Hematopoietic multipotent progenitor cell treated with erythropoietin and hydrocortisone succinate and interleukin-3 and kit ligand, for 8 days (in vitro differentiated cells): Measurements from ENCODE around the gene PLCB1.
"Not testable (repeated sequence)": the region's sequence is repeated elsewhere in the genome, so short reads cannot be mapped to it uniquely, and the experiment has no call there.

Source experiments
- DNase-seq: peaks from one replicate; pipeline ENCODE4 v3.0.0-alpha.2; 2015

The PLCB1 gene

DNA sequence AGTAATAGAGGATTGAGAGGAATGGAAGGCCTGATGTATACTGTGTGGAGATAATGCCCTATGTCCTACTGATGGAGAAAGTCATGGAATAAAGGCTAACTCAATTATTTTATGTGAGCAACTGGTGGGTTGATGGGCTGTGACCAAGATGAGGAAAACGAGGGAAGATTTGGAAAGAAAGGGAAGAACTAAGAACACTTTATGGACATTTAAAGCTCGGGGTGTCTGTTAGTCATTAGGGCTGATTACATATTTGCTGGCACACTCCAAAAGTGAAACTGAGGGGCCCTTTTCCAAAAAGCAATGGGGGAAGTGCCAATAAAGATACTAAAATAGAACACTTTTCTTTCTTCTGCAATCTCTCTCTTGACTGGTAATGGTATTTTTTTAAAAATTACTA lies 439.5 kb downstream of the PLCB1 start:
- no peak for DNase-seq

DNA sequence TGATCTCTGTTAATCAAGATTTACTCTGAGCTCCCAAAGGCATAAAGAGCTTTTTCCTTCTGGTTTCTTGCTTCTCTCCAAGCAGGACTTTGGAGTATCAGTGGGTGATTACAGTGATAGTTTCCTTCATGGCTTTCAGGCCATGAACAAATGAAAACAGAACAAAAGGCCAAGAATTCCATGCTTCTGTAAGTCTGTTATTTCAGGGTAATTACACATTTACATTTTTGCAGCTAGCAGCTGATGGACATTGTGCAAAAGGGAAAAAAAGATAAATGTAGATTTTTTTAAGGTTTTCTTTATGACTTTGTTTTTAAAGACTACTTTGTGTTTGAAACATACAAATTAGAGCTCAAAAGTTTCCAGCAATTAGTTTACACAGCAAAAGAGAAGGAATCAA lies 441.6 kb downstream of the PLCB1 start:
- DNase-seq: no peak

DNA sequence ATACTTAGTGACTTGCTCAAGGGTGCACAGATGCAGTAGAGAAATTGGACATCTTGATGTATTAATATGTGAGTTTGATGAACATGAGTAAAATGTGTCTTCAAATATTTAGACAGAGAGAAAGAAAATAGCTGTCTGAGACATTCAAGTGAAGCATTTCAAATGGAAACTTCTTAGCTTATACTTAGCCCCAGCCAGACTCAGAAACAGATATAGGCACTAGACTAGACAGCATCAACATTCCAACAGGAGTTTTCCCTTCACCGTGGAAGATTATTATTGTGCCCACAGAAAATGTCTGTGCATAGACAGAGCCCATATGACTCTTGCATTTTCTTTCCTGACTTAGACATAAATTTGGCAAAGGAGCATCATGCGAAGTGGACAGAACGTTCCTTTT lies 443.0 kb downstream of the PLCB1 start:
- DNase-seq: no peak

DNA sequence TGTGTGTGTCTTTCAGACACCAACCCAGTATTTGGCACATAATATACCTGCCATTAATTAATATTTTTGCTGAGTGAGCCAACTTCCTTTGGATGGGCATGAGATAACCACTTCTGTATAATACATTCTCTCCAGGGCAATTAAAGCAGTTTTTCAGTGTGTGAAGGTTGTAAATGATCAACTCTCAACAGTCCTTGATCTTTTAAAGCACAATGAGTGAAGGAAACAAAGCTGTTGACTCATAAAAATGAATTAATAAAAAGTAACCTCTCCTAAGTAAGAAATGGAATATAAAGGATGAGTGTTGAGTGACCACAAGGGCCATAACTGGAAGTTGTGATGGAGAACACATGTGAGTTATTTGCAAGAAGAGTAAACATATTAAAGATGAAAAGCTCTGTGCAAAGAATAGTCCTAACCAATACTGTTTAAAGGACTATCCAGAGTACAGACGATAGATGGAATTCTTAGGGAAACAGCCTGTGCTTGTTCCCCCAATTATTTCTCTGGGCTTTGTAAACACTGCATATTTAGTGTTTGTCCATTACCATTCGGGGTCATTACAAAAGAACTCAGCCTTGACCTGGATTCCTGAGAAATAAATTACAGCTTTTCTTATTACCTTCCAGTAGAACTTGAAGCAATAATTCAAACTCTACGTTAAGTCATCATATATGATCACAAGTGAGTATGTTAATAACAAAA lies 446.2 kb downstream of the PLCB1 start:
- DNase-seq: no peak

DNA sequence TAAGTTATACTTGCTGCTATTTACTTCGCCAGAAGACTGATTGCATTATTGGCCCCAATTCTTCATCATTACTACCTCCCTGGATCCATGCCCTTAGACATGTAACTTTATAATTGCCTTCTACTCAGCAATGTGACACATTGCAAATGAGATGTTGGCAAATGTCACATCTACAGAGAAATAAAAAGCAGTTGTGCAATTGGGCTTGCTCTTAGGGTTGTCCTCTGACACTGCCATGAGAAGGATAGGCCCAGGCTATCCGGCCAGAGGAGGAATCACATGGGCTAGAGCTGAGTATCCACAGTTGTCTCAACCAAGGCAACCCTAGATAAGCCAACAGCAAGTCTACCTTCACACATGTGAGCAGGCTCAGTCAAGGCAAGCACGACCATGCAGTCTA lies 447.0 kb downstream of the PLCB1 start:
- no peak for DNase-seq

DNA sequence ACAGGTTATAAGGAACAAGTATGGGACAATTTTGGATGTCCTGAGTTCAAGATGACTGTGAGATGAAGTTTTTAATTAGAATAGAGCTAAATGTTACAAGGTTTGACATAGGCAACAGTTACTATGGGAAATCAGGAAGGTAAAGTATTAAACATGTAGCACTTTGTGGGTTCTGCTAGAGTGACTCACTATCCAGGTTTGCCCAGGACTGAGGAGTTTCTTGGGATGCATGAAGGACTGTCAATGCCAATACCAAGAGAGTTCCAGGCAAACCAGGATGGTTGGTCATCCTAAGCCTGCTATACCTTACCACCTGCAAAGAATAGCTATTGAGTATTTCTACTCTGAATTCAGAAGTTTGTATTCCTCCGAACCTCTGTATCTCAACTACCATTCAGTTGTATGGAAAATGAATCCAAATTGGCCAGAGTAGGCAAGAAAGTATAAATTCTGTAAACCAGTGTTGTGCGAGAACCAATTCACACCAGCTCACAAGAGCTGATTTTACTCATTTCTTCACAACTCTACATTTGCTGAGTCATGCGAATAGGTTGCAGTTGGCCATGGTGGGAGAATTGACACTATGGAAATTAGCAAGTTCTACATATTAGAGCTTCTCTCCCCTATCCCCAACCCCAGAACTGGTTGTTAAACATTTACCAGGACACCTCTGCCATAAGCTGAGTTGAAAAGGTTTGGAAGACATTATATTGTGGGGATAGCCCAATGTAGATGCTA lies 449.5 kb downstream of the PLCB1 start:
- DNase-seq: no peak

DNA sequence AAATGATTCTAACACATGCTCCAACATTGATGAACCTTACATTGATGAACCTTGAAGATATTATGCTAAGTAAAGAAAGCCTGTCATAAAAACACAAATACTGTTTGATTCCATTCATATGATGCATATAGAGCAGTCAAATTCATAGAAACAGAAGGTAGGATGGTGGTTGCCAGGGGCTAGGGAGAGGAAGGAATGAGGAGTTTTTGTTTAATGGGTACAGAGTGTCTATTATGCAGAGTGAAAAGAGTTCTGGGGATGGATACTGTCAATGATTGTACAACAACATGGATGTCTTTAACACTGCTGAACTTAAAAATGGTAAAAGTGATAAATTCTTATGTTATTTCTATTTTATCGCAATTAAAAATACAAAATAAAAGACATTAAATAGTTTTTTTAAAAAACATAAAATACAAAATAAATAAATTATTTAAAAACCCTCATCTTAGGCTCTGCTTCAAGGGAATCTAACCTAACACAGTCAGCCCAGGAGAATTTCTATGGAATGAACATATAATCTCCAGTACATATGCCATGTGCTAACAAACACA lies 451.0 kb downstream of the PLCB1 start:
- DNase-seq: no peak

DNA sequence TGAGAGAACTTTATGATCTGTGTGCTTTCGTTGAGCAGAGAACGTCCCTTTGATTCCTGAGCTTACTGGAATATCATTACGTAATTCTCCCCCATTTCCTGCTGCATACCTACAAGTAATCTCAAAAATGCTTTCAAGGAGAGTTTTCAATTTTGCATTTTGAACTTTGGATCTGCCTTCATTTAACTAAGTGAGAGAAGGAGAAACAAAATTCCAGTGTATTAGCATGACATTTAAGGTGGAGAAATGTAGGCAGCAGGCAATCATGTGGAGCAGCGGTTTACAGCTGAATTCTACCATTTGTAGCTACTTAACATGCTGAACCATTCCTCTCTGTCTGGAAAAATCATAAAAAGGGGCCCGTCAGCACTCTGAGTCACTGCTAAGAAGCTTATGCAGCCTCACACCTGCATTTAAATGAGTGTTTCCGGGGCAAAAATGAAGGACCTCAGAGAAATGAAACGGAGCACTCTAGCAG lies 451.5 kb downstream of the PLCB1 start:
- no peak for DNase-seq

DNA sequence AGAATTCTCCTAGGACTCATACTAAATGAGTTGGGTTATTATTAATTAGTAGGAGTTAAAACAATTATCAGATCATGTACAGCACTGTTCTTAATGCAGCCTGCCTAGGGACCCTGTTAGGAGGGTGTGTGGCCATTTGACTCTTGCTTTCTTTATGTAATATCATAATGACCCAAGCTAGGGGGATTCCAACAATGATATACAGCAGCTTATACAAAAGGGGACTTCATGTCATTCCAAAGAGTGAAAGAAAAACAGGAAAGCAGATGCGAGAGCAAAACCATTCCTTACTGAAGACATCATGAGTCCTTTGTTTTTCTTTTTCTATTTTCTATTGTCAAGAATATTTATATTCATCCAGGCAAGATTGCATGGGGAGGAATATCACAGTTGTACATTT lies 455.2 kb downstream of the PLCB1 start:
- no peak for DNase-seq

DNA sequence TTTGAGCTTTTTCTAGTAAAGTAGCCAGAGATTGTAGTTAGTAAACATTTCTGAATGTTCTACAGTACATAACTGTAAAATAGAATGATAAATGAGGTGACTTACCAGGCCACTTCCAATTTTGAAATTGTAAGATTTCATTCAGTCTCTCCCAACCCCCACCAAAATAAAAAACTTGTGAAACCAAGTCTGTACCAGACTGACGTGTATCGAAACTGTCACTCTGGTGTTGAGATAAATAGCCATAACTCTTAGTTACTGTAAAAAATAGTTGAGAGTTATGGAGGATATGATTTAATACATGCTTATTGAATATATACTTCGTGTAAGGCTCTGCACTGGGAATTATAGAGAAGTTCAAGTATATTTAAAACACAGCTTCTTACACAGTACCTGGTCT lies 455.7 kb downstream of the PLCB1 start:
- no peak for DNase-seq

DNA sequence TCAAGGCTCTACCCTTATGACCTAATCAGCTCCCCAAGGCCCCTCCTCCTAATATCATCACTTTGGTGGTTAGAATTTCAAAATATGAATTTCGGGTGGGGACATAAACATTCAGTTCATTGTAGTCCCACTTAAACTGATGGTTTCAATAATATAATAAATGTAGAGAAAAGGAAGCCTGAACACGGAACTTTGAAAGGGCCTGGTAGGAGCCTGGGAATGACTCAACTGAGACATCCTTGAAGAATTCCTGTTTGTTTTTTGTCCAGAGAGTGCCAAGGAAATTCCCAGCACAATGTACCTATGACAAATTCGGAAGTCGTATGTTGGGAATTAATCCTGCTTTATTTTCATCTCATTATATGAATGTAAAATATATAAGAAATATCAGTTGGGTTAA lies 457.9 kb downstream of the PLCB1 start:
- no peak for DNase-seq

DNA sequence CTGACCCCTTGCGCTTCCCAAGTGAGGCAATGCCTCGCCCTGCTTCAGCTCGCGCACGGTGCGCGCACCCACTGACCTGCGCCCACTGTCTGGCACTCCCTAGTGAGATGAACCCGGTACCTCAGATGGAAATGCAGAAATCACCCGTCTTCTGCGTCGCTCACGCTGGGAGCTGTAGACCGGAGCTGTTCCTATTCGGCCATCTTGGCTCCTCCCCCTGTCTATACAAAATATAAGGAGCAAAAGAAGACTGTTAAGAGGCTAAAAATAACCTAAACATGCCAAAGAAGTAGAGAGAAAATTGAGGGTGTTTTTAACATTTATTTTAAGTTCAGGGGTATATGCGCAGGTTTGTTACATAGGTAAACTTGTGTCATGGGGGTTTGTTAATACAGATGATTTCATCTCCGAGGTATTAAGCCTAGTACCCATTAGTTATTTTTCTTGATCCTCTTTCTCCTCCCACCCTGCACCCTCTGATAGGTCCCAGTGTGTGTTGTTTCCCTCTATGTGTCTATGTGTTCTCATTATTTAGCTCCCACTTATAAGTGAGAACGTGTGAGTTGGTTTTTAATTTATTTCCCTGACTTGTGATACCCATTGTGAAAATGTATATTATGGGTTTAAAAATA lies 469.0 kb downstream of the PLCB1 start:
- DNase-seq: not testable (repeated sequence)

DNA sequence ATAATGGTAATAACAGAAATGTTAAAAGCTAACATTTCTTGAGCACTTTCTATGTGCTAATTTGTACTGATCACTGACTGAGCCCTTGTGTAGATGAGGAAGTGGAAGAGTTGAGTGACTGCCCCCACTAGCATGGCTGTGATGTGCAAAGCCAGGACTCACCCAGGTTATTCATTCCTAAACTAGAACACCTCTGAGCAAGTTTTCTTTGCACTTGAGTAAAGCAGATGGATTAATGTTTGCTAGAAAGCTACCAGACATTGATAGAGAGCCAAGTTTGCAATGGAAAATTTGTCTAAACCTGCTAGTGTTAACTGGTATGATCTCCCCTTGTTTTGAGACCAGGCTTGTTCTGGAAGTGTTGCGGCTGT lies 469.5 kb downstream of the PLCB1 start:
- no peak for DNase-seq

DNA sequence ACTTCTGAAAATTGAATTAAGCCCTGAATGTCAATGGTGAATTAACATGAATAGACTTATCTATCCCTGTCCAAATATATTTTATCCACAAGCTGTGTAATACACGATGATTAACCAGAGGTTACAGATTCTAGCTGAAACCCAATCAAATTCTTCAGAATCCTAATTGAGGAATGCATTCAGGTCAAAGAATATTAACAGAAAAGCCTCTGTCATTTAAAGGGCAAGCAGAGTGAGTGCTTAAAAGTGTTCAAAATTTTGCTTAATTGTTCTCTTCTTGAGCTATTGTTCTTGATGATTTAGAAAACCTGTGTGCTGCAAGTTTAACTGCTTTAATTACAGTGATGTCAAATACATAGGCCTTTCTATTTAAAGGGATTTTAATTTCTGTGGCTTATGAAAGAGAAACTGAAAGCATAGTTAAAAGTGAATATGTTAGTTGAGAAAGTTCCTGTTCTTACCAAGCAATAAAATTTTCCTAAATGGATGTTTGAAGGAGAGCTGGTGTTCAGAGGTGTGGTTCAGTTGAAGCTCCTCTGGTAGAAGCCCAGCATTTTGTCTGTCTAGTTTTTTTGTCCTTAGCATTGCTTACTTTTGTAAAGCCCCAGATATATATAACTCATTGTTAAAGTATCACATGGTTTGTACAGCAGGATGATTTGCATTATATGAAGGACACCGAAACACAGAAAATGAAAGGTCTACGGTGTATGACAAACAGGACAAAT lies 470.5 kb downstream of the PLCB1 start:
- DNase-seq: no peak

DNA sequence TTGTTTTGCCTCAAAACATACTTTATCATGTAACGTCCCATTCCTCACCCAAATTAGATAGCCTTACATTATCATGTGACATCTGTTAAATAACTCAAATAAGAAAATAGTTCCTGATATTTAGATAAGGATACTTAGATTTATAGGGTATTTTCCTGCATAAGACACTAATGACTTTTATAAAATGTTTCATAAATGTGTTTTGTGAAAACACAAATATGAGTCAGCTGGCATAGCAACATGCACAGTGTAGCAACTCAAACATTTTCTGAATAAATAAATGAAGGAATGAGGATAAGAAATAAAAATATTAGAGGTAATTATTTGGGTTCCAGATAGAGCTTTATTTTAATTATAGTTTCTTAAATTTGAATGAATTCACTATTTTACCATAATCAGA lies 476.4 kb downstream of the PLCB1 start:
- DNase-seq: no peak

DNA sequence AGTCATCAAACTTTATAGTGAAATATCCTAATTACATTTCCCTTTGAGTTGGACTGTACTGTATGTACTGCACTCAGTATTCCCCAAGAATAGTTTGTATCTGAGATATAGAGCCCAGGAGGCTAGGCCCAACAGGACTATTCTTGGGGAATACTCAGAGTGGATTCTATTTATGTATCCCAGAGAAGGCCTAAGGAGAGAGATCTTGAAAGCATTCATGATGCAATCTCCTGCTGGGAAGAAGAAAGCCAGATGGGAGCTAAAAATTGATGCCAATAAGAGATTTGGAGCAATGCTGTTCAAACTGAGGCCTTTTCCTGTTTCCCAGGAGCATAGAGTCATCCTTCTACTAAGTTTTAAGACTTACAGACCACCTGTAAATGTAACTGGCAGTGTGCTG lies 484.7 kb downstream of the PLCB1 start:
- DNase-seq: no peak

DNA sequence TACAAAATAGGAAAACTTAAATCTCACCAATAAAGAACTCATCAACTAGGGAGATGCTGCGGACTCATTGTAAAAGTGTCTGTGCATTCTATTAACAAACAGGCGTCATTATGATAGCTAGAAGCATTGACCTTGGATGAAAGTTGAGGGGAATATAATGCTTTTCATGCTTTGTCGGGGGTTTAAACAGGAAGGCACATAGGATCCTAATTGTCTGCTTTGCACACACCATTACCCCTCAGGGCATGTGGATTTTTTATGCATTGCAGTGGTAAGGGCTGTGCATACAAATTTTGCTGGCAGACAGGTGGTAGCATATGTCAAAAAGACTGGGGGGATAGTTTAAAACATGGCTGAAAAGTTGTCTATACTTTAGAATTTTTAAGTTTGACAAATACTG lies 488.9 kb downstream of the PLCB1 start:
- DNase-seq: no peak

DNA sequence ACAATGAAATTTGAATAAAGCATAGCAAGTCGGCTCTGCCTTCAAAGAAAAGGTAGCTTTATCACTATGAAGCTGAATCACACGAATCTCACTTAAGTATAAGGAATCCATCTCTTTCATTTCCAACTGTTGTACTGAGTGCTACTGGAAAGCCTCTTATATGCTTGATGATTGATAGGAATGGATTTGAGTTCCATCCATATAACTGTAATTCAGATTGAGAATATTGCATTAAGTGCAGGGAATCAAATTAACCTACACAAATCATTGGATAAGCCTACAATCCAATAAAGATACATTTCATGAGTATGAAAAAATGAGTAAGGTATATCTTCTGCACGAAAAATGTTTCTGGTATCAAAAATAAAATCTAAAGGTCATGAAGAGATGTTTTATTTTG lies 492.0 kb downstream of the PLCB1 start:
- no peak for DNase-seq

DNA sequence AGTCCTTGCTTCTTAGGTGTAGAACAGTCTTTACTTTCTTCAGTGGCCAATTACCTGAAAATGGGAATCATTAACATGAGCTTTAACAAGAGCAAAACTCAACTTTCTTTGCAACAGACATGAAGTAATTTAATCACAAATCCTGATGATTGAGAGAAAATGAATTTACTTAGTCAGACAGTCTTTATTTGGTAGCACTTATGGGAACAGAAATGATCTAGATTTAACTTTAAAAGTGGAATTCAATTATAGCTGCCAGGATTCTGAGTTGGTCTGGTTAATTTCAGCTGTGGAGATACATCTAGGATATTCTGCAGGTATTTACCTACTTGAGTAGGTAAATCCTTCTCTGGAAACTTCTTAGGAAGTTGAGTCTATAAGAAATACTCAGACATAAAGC lies 492.6 kb downstream of the PLCB1 start:
- DNase-seq: no peak

DNA sequence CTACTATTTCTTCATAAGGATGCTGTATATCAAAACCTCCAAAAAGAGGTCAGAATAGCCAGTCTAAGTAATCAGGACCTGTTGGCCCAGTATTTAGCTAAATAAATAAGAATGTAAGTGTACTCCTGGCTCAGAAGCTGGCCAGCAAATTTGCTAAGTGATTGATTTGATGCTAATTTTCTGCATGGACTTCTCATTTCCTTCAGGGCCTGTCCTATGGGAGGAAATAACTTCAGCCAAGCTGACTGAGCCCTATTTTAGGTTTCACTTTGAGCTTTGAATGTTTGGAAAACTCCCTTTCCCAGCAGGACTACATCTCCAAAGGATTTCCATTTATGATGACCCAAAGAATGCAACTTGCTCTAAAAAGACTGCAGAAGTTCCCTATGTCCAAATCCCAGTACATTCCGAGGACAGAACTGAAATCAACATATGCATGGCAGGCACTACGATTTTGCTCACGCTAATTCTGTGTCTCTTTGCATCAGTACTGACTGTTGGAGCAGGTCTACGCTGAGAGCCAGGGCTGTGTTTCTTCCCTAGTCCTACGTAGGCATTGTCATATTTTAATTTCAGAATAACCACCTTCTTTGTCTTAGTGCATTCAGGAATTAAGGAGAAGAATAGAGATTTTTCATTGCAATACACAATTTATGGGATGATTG lies 495.4 kb downstream of the PLCB1 start:
- no peak for DNase-seq

DNA sequence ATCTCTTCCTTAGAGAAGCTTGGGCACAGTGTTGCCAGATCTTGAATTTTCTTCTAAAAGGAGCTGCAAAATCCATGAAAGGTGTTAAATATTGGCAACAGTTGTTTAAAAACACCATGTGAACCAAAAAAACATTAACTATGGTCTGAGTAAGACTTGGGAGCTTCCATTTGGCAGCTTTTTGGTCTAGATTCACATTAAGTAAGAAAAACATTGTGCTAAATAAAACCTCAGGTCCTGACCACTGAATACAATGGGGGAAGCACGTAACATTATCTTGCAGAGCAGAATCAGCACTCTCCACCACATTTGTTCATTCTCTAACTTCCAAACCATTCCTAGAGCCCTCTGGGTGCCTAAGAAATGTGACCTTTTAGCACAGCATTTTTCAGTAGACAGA lies 499.2 kb downstream of the PLCB1 start:
- DNase-seq: no peak

DNA sequence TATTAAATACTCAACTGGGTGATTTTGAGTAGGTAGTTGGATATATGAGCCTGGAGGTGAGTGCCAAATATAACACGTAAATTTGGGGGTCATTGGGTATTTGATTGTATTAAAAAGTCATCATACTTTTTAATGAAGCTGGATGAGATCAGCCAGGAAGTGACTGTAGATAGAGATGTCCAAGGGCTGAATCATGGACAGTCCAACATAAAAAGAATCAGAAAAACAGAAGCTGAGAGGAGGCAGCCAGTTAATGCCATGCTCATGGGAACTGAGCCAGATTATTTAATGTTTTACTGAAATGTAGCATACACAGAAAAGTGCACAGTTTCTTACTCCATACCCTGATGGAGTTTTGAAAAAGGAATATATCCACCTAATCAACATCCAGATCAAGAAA lies 501.3 kb downstream of the PLCB1 start:
- DNase-seq: no peak
